IPS-20b (cell line): ENCODE measurements around the gene ZC3H8.
"Not testable (repeated sequence)": the region's sequence is repeated elsewhere in the genome, so short reads cannot be mapped to it uniquely, and the experiment has no call there.

Experiments
- H3K27ac ChIP-seq: one replicate; pipeline ENCODE4 v1.5.1; 2013; ENCODE audit warnings: low read length
- H3K27me3 ChIP-seq: 2 replicates; pipeline ENCODE4 v1.6.1; 2013; ENCODE audit warnings: mild to moderate bottlenecking, low read length, inconsistent platforms; ENCODE audit not compliant: insufficient read depth
- H3K36me3 ChIP-seq: 2 replicates; pipeline ENCODE4 v1.6.1; 2013; ENCODE audit warnings: low read depth, mild to moderate bottlenecking, inconsistent platforms, low read length, moderate library complexity; ENCODE audit not compliant: insufficient read depth
- H3K4me1 ChIP-seq: 2 replicates; pipeline ENCODE4 v1.6.1; 2013; ENCODE audit warnings: mild to moderate bottlenecking, control low read depth, inconsistent platforms, low read length, moderate library complexity; ENCODE audit not compliant: insufficient read depth
- H3K4me3 ChIP-seq: 2 replicates; pipeline ENCODE4 v1.5.1; 2013; ENCODE audit warnings: mild to moderate bottlenecking, low read length, inconsistent platforms
- H3K9ac ChIP-seq: 2 replicates; pipeline ENCODE4 v1.6.1; 2013; ENCODE audit warnings: low read depth, mild to moderate bottlenecking, inconsistent platforms, low read length, moderate library complexity
- H3K9me3 ChIP-seq: 2 replicates; pipeline ENCODE4 v1.6.1; 2013; ENCODE audit warnings: mild to moderate bottlenecking, low read depth, low read length, inconsistent platforms; ENCODE audit not compliant: insufficient read depth

ZC3H8 gene

GRCh38 chr2:112254466-112255240, at the start of gene ZC3H8:
Gene ZC3H8, minus strand, starts transcription at chr2:112255042. Its CDS starts 61 bp downstream, at chr2:112254981.
- no peaks in the 10 kb centered on the region for H3K9me3 ChIP-seq
- H3K36me3 ChIP-seq = no peaks in the 10 kb centered on the region
- peaks cover 1% of the 10 kb centered on the region; the same call in 1 of the 2 replicates for H3K4me1 ChIP-seq
- H3K9ac ChIP-seq = peak within 1 kb of the TSS; percentile 78; the same call in 1 of the 2 replicates
- peak within 1 kb of the TSS; percentile 92 for H3K4me3 ChIP-seq
- H3K27me3 ChIP-seq = no peaks in the 10 kb centered on the region
- H3K27ac ChIP-seq = no peak within 1 kb of the TSS

GRCh38 chr2:112304298-112304941, 49.6 kb upstream of the ZC3H8 start:
- Histone ChIP-seq H3K27ac (no peak overlapping the region), H3K36me3 (peaks cover 8% of the 10 kb centered on the region; the same call in 1 of the 2 replicates), H3K9ac (no peak overlapping the region), H3K9me3 (no peaks in the 10 kb centered on the region), H3K4me3 (no peak overlapping the region), H3K4me1 (no peaks in the 10 kb centered on the region), H3K27me3 (no peaks in the 10 kb centered on the region)

DNA sequence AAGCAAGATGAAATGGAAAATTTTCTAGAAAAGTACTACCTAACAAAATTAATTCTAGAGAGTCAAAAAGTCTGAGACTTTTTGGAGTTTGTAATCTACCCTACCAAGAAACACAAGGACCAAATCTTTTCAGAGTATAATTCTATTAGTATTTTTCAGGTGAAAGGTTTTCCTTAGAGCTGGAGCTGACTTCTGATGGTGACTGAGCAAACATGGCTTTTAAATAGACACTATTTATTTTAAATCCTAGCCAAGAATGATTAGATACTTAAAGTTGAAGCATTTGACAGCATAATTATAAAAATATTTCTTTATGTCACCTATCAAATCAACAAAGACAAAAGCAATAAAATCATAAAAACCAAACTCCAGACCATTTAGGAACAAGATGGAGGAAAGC, 47.1 kb upstream of the ZC3H8 start:
- Histone ChIP-seq H3K4me1 (no peaks in the 10 kb centered on the region), H3K36me3 (peaks cover 5% of the 10 kb centered on the region; the same call in 1 of the 2 replicates), H3K9ac (no peak overlapping the region), H3K27ac (no peak overlapping the region), H3K9me3 (no peaks in the 10 kb centered on the region), H3K4me3 (no peak overlapping the region), H3K27me3 (no peaks in the 10 kb centered on the region)

GRCh38 chr2:112301171-112301584, 46.3 kb upstream of the ZC3H8 start:
- no peak overlapping the region for H3K27ac ChIP-seq
- H3K36me3 ChIP-seq = peaks cover 5% of the 10 kb centered on the region; the same call in 1 of the 2 replicates
- H3K4me3 ChIP-seq = no peak overlapping the region
- H3K4me1 ChIP-seq = no peaks in the 10 kb centered on the region
- H3K9me3 ChIP-seq = no peaks in the 10 kb centered on the region
- no peak overlapping the region for H3K9ac ChIP-seq
- H3K27me3 ChIP-seq = no peaks in the 10 kb centered on the region

GRCh38 chr2:112296407-112296806, 41.6 kb upstream of the ZC3H8 start:
- Histone ChIP-seq H3K4me1 (no peaks in the 10 kb centered on the region), H3K27me3 (no peaks in the 10 kb centered on the region), H3K9ac (no peak overlapping the region), H3K36me3 (no peaks in the 10 kb centered on the region), H3K27ac (no peak overlapping the region), H3K4me3 (no peak overlapping the region), H3K9me3 (no peaks in the 10 kb centered on the region)

GRCh38 chr2:112295407-112296078, 40.7 kb upstream of the ZC3H8 start:
- Histone ChIP-seq H3K27ac (no peak overlapping the region), H3K4me1 (no peaks in the 10 kb centered on the region), H3K4me3 (no peak overlapping the region), H3K36me3 (no peaks in the 10 kb centered on the region), H3K9ac (no peak overlapping the region), H3K9me3 (no peaks in the 10 kb centered on the region), H3K27me3 (no peaks in the 10 kb centered on the region)

DNA sequence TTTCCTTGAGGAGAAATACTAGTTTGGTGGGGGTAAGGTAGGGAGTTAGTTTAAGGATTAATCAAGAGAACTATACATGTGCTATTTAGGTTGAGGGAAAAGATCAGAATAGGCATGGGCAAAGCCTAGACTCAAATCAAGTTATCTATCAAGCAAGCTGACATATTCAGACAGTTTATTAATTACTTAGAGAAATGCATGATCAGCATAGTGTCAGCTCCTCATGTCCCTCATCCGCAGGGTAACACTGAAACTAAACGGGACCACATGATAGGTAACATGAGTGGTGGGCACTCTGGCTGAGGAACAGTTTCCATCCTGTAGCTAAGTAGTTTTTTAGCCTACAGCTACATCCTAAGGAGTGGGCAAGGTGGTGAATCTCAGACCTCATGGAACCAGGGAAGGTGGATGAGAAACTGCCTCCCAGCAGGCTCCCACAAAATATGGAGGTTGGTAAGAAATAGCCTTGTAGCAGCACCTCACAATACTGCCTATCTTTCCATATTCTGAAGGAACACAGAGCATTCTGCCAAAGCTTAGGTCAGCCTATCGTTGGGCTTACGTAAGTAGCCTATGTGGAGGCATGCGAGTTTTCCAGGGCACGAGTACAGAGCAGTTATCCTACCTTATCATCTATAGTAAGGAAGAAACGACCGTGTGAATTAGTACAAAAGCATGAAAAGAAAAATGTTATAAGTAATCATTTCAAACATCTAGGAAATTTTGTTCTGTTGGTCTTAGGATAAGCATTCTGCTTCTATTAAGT, 39.0 kb upstream of the ZC3H8 start:
- H3K4me1 ChIP-seq = no peaks in the 10 kb centered on the region
- H3K27ac ChIP-seq = no peak overlapping the region
- H3K36me3 ChIP-seq = no peaks in the 10 kb centered on the region
- no peak overlapping the region for H3K4me3 ChIP-seq
- no peak overlapping the region for H3K9ac ChIP-seq
- H3K27me3 ChIP-seq = no peaks in the 10 kb centered on the region
- H3K9me3 ChIP-seq = no peaks in the 10 kb centered on the region

GRCh38 chr2:112290648-112291047, 35.8 kb upstream of the ZC3H8 start:
- H3K27ac ChIP-seq = no peak overlapping the region
- H3K36me3 ChIP-seq = no peaks in the 10 kb centered on the region
- no peak overlapping the region for H3K9ac ChIP-seq
- H3K9me3 ChIP-seq = no peaks in the 10 kb centered on the region
- no peak overlapping the region for H3K4me3 ChIP-seq
- H3K27me3 ChIP-seq = no peaks in the 10 kb centered on the region
- H3K4me1 ChIP-seq = no peaks in the 10 kb centered on the region

DNA sequence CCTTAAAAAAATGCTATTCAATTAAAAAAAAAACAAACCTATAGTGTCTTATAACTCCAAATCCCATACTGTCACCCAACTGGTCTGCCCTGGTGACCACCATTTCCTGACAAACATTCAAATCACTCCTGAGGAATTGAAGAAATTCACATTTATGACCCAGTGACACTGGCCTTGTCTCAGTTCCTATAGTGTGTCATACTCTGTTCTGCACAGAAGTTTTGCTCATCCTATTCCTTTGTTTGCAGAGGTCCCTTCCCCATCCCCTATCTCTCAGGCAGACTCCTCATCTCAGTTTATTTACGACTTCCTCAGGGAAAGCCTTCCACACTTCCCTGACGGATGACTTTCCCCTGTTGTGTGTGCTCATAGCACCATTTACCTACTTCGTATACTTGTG, 35.2 kb upstream of the ZC3H8 start:
- Histone ChIP-seq H3K9ac (no peak overlapping the region), H3K9me3 (no peaks in the 10 kb centered on the region), H3K4me1 (no peaks in the 10 kb centered on the region), H3K36me3 (no peaks in the 10 kb centered on the region), H3K27me3 (no peaks in the 10 kb centered on the region), H3K4me3 (no peak overlapping the region), H3K27ac (no peak overlapping the region)

GRCh38 chr2:112283535-112283934, 28.7 kb upstream of the ZC3H8 start:
- H3K27ac ChIP-seq, H3K9ac ChIP-seq, H3K4me1 ChIP-seq, H3K27me3 ChIP-seq, H3K4me3 ChIP-seq, H3K9me3 ChIP-seq, H3K36me3 ChIP-seq: not testable (repeated sequence)

DNA sequence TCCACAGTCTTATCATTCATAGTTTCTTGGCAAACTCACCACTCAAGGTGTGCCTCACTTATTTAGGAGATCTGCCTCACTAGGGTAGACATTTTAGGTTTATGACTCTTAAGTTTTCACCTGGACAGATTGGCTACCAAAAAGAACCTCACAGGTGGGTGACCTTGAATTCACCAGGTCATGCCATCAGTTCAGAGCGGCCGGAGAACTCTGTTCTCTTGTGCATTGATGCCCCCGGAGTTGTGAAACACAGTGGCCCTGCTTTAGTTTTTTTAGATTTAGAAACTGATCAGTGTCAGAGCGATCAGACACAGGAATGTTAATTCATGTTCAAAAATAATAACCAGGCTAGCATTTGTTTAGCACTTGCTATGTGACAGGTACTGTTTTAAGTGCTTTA, 27.2 kb upstream of the ZC3H8 start:
- not testable (repeated sequence) for H3K4me1 ChIP-seq, H3K36me3 ChIP-seq, H3K27me3 ChIP-seq, H3K9ac ChIP-seq, H3K9me3 ChIP-seq, H3K4me3 ChIP-seq, H3K27ac ChIP-seq
